Colonic mucosa (tissue), 4 donors: ENCODE measurements around the gene TADA3. TPM values are rescaled to one million over a fixed set of nuclear protein-coding genes. Genes with fewer than 3 reads are reported as not detected.

Experiments
- DNase-seq: peaks from one replicate; pipeline ENCODE4 v3.0.0-alpha.2; 2020
- H3K27ac ChIP-seq: fragments of 200-600 bp; one replicate; pipeline ENCODE4 v1.8.0; 2021
- H3K27me3 ChIP-seq: fragments of 200-600 bp; one replicate; pipeline ENCODE4 v1.8.0; 2021
- H3K36me3 ChIP-seq: fragments of 200-600 bp; one replicate; pipeline ENCODE4 v1.8.0; 2021
- H3K4me1 ChIP-seq: fragments of 200-600 bp; one replicate; pipeline ENCODE4 v1.8.0; 2021; ENCODE audit warnings: mild to moderate bottlenecking
- H3K4me3 ChIP-seq: fragments of 200-600 bp; one replicate; pipeline ENCODE4 v1.8.0; 2021
- H3K9ac ChIP-seq, 2 donors: one replicate each; pipeline ENCODE4 v1.7.0; 2013; ENCODE audit warnings: control low read depth in 2 of 2, low read depth in 2 of 2, low read length in 2 of 2
- H3K9me3 ChIP-seq: fragments of 200-600 bp; one replicate; pipeline ENCODE4 v1.8.0; 2021
- CTCF ChIP-seq: fragments of 200-600 bp; IDR thresholded peaks from one replicate; pipeline ENCODE4 v1.8.0; 2022; ENCODE audit warnings: antibody characterized with exemption, mild to moderate bottlenecking
- intact Hi-C: fragments of 100-400 bp; cut with DNase I; formaldehyde crosslinking; loops from one replicate; pipeline ENCODE4 v1.14.1; 2022
- total RNA-seq, 2 donors: library from RNA; stranded (reverse); fragmentation: NEBNext Ultra II Directional in 1 of 2; extraction: Animal tissue kit (Norgen Biotek cat#: 25700) in 1 of 2; gene quantifications; one replicate each; pipeline ENCODE4 v1.2.1, GENCODE V29; 2021
- donor health status: healthy.
- donor health status: DM: no; HTN: no; CAD: no.
- donor health status: DM: no; HTN: no; CAD: no.

The TADA3 gene
- total RNA-seq, 2 donors from 2014 or later, result 60.1 to 66.4 TPM

- peaks cover 8% of the 10 kb centered on the region for H3K36me3 ChIP-seq
- no peaks in the 10 kb centered on the region for H3K27me3 ChIP-seq
- no peak overlapping the region for H3K4me3 ChIP-seq
- H3K9ac ChIP-seq, result no peak overlapping the region
- H3K4me1 ChIP-seq, result peaks cover 4% of the 10 kb centered on the region
- TF ChIP-seq CTCF, result no peak
- H3K9me3 ChIP-seq, result no peaks in the 10 kb centered on the region
- no peak overlapping the region for H3K27ac ChIP-seq
- DNase-seq, result no peak
- intact Hi-C loops, result loop anchor here (5.0 kb wide), 1 partner anchor 47 kb away; the partner anchor contains the start of gene OGG1
These were observed 2.1 kb upstream of the TADA3 start for GRCh38 chr3:9794400-9794799.

GRCh38 chr3:9793161-9793781 lies 998 bp upstream of the TADA3 start:
- intact Hi-C loops, result loop anchor here (5.0 kb wide), 1 partner anchor 46 kb away; the partner anchor contains the start of gene OGG1
- no peak for TF ChIP-seq CTCF
- peaks cover 4% of the 10 kb centered on the region for H3K4me1 ChIP-seq
- H3K27me3 ChIP-seq, result no peaks in the 10 kb centered on the region
- peak overlapping the region; percentile 96 for H3K27ac ChIP-seq
- peak overlapping the region; percentile 84 to 95 for H3K9ac ChIP-seq
- peak; percentile 60 for DNase-seq
- peak overlapping the region; percentile 90 for H3K4me3 ChIP-seq
- H3K36me3 ChIP-seq, result peaks cover 2% of the 10 kb centered on the region
- H3K9me3 ChIP-seq, result no peaks in the 10 kb centered on the region

- intact Hi-C loops, result loop anchor here (5.0 kb wide), 1 partner anchor 45 kb away; the partner anchor contains the start of gene OGG1
- no peaks in the 10 kb centered on the region for H3K36me3 ChIP-seq
- H3K9me3 ChIP-seq, result no peaks in the 10 kb centered on the region
- TF ChIP-seq CTCF, result no peak
- peak overlapping the region; percentile 96 for H3K27ac ChIP-seq
- no peaks in the 10 kb centered on the region for H3K4me1 ChIP-seq
- H3K9ac ChIP-seq, result peak overlapping the region; percentile 84 to 95
- peak overlapping the region; percentile 90 for H3K4me3 ChIP-seq
- H3K27me3 ChIP-seq, result no peaks in the 10 kb centered on the region
- DNase-seq, result no peak
These were observed 376 bp downstream of the TADA3 start for GRCh38 chr3:9791790-9792404.

- Histone ChIP-seq H3K27me3 (no peaks in the 10 kb centered on the region), H3K4me1 (no peaks in the 10 kb centered on the region), H3K9me3 (no peaks in the 10 kb centered on the region), H3K36me3 (no peaks in the 10 kb centered on the region), H3K4me3 (no peak overlapping the region), H3K9ac (no peak overlapping the region), H3K27ac (no peak overlapping the region)
- no peak for DNase-seq
- intact Hi-C loops, result loop anchor here (5.0 kb wide), 1 partner anchor 44 kb away; the partner anchor contains the start of gene OGG1
- no peak for TF ChIP-seq CTCF
These were observed 1.1 kb downstream of the TADA3 start for GRCh38 chr3:9791127-9791526.

GRCh38 chr3:9787714-9788113 lies 4.6 kb downstream of the TADA3 start:
- no peaks in the 10 kb centered on the region for H3K4me1 ChIP-seq
- no peaks in the 10 kb centered on the region for H3K36me3 ChIP-seq
- no peaks in the 10 kb centered on the region for H3K9me3 ChIP-seq
- intact Hi-C loops, result no loop called here
- H3K27me3 ChIP-seq, result no peaks in the 10 kb centered on the region
- no peak overlapping the region for H3K4me3 ChIP-seq
- H3K27ac ChIP-seq, result no peak overlapping the region
- no peak overlapping the region for H3K9ac ChIP-seq
- no peak for TF ChIP-seq CTCF
- no peak for DNase-seq
